Mesenchymal stem cell (in vitro differentiated cells and primary cell): ENCODE results near the gene SLC6A12. TPM values are rescaled to one million over a fixed set of nuclear protein-coding genes. Genes with fewer than 3 reads are reported as not detected.

Experiments used
- DNase-seq: peaks from one replicate; pipeline ENCODE4 v3.0.0-alpha.2; 2013
- H2AFZ ChIP-seq: one replicate; pipeline ENCODE4 v1.6.1; 2013; ENCODE audit warnings: low read depth, mild to moderate bottlenecking, control low read depth, inconsistent platforms, low read length, moderate library complexity
- H2AK5ac ChIP-seq: 2 replicates; pipeline ENCODE4 v1.6.1; 2013; ENCODE audit warnings: low read length, moderate library complexity, mild to moderate bottlenecking, inconsistent platforms; ENCODE audit not compliant: severe bottlenecking
- H2BK120ac ChIP-seq: one replicate; pipeline ENCODE4 v1.6.1; 2013; ENCODE audit warnings: low read depth, mild to moderate bottlenecking, inconsistent platforms, low read length, moderate library complexity
- H2BK12ac ChIP-seq, 2 experiments: one replicate each; pipeline ENCODE4 v1.6.1; 2013; ENCODE audit warnings: inconsistent platforms in 2 of 2, low read length in 2 of 2, mild to moderate bottlenecking in 2 of 2, moderate library complexity in 2 of 2, control low read depth in 1 of 2
- H2BK15ac ChIP-seq: one replicate; pipeline ENCODE4 v1.6.1; 2013; ENCODE audit warnings: mild to moderate bottlenecking, low read depth, inconsistent platforms; ENCODE audit not compliant: poor library complexity, severe bottlenecking
- H2BK5ac ChIP-seq: 2 replicates; pipeline ENCODE4 v1.6.1; 2013; ENCODE audit warnings: low read depth, mild to moderate bottlenecking, low read length, control low read depth, inconsistent platforms; ENCODE audit not compliant: poor library complexity, severe bottlenecking
- H3K14ac ChIP-seq, 2 experiments: one replicate each; pipeline ENCODE4 v1.6.1; 2013; ENCODE audit warnings: inconsistent platforms in 2 of 2, low read length in 2 of 2, control low read depth in 1 of 2, mild to moderate bottlenecking in 1 of 2, moderate library complexity in 1 of 2
- H3K18ac ChIP-seq, 2 experiments: one replicate each; pipeline ENCODE4 v1.6.1; 2013; ENCODE audit warnings: inconsistent platforms in 2 of 2, low read length in 2 of 2, control low read depth in 1 of 2, low read depth in 1 of 2, mild to moderate bottlenecking in 1 of 2
- H3K23ac ChIP-seq, 2 experiments: one replicate each; pipeline ENCODE4 v1.6.1; 2013; ENCODE audit warnings: inconsistent platforms in 2 of 2, low read length in 2 of 2, mild to moderate bottlenecking in 2 of 2, moderate library complexity in 2 of 2, control low read depth in 1 of 2
- H3K27ac ChIP-seq: 2 replicates; pipeline ENCODE4 v1.5.1; 2013; ENCODE audit warnings: mild to moderate bottlenecking, moderate library complexity, low read length, control low read depth, inconsistent platforms; ENCODE audit not compliant: poor library complexity, severe bottlenecking
- H3K27me3 ChIP-seq, 2 experiments: 2 replicates each; pipeline versions ENCODE4 v1.6.1 to v1.7.0; 2013; ENCODE audit warnings: low read length in 2 of 2, mild to moderate bottlenecking in 2 of 2, moderate library complexity in 2 of 2, control low read depth in 1 of 2, inconsistent platforms in 1 of 2; ENCODE audit not compliant: control insufficient read depth in 1 of 2, insufficient read depth in 1 of 2
- H3K36me3 ChIP-seq, 2 experiments: 2 replicates each; pipeline versions ENCODE4 v1.6.1 to v1.7.0; 2013; ENCODE audit warnings: low read length in 2 of 2, control low read depth in 1 of 2, inconsistent platforms in 1 of 2, low read depth in 1 of 2, mild to moderate bottlenecking in 1 of 2; ENCODE audit not compliant: insufficient read depth in 2 of 2, control insufficient read depth in 1 of 2
- H3K4ac ChIP-seq, 2 experiments: one replicate each; pipeline ENCODE4 v1.6.1; 2013; ENCODE audit warnings: inconsistent platforms in 2 of 2, low read length in 2 of 2, mild to moderate bottlenecking in 2 of 2, moderate library complexity in 2 of 2, control low read depth in 1 of 2, low read depth in 1 of 2
- H3K4me1 ChIP-seq: 2 replicates; pipeline ENCODE4 v1.6.1; 2013; ENCODE audit warnings: low read depth, low read length, control low read depth; ENCODE audit not compliant: control insufficient read depth, insufficient read depth
- H3K4me2 ChIP-seq: 2 replicates; pipeline ENCODE4 v1.6.1; 2013; ENCODE audit warnings: low read length, mild to moderate bottlenecking, inconsistent platforms; ENCODE audit not compliant: poor library complexity, severe bottlenecking
- H3K4me3 ChIP-seq, 2 experiments: 2 replicates each; pipeline versions ENCODE4 v1.5.1 to v1.7.0; 2013; ENCODE audit warnings: low read length in 2 of 2, mild to moderate bottlenecking in 2 of 2, control low read depth in 1 of 2, low read depth in 1 of 2; ENCODE audit not compliant: insufficient read depth in 1 of 2
- H3K79me1 ChIP-seq: replicated peaks from 2 replicates; pipeline ENCODE4 v1.6.1; 2013; ENCODE audit warnings: mild to moderate bottlenecking, control low read depth, low read length, inconsistent platforms; ENCODE audit not compliant: poor library complexity, severe bottlenecking
- H3K9ac ChIP-seq: 2 replicates; pipeline ENCODE4 v1.7.0; 2013; ENCODE audit warnings: mild to moderate bottlenecking, low read length, moderate library complexity
- H3K9me3 ChIP-seq: 2 replicates; pipeline ENCODE4 v1.7.0; 2013; ENCODE audit warnings: mild to moderate bottlenecking, low read length; ENCODE audit not compliant: control insufficient read depth
- H4K8ac ChIP-seq: one replicate; pipeline ENCODE4 v1.6.1; 2013; ENCODE audit warnings: inconsistent platforms, mild to moderate bottlenecking, low read length, moderate library complexity
- H4K91ac ChIP-seq: one replicate; pipeline ENCODE4 v1.6.1; 2013; ENCODE audit warnings: mild to moderate bottlenecking, low read length, inconsistent platforms
- WGBS: methylation state at CpG from one replicate; pipeline ENCODE4 v1.1.7; 2013; ENCODE audit warnings: mixed read lengths; 5-methylcytosine and 5-hydroxymethylcytosine counted together
- polyA plus RNA-seq, 2 experiments: library from polyadenylated mRNA; stranded (reverse); fragments of 200-250 nt; gene quantifications; one replicate each; pipeline ENCODE4 v1.2.3, GENCODE V29; 2013

Gene SLC6A12
- 0.10 TPM for polyA plus RNA-seq (2013, experiment 1 of 2)
- 0.08 TPM for polyA plus RNA-seq (2013, experiment 2 of 2)

- Histone ChIP-seq H2BK12ac (no peak within 1 kb of the TSS), H3K36me3 (no peaks in the 10 kb centered on the region), H2AK5ac (no peak within 1 kb of the TSS), H2BK120ac (no peak within 1 kb of the TSS), H4K8ac (no peak within 1 kb of the TSS), H3K4ac (no peak within 1 kb of the TSS), H3K27ac (no peak within 1 kb of the TSS), H2BK5ac (no peak within 1 kb of the TSS), H3K79me1 (no peaks in the 10 kb centered on the region), H4K91ac (no peak within 1 kb of the TSS), H3K4me3 (no peak within 1 kb of the TSS), H3K14ac (peak within 1 kb of the TSS in 1 of 2 experiments; percentile 14), H3K23ac (no peak within 1 kb of the TSS), H3K9ac (no peak within 1 kb of the TSS), H3K18ac (no peak within 1 kb of the TSS), H3K9me3 (no peaks in the 10 kb centered on the region), H2AFZ (no peak within 1 kb of the TSS), H3K4me1 (peaks cover 20% of the 10 kb centered on the region), H2BK15ac (no peak within 1 kb of the TSS), H3K4me2 (no peak within 1 kb of the TSS), H3K27me3 (peaks cover 53 to 90% of the 10 kb centered on the region in 2 experiments)
- WGBS = 41% methylated on average over 14 of the region's 14 CpGs
- no peak for DNase-seq
These were observed at the start of gene SLC6A12 for GRCh38 chr12:214003-214741. TSS of gene SLC6A12 (minus strand) at chr12:214157. CDS start at chr12:209986, 4,171 bp downstream.

DNA sequence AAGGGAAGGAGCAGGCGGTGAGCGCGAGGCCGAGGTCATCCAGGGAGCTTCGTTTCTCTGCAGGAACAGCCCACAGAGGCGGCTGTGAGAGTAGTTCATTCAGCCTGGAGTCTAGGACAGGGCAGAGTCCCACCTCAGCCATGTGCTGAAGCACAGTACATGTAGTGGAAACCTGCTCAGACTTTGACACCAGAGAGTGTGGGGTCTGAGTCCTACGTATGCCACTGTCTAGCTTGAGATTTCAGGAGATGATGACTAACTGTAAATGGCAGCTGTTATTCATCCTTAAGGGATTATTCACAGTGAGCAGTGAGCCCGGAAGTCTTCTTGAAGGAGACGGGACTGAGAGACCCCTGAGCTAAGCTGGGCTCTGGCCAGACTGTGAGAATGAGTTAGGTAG lies 49.6 kb upstream of the SLC6A12 start:
- H4K8ac ChIP-seq = no peak overlapping the region
- H3K9me3 ChIP-seq = no peaks in the 10 kb centered on the region
- H3K4me3 ChIP-seq = no peak overlapping the region
- no peak overlapping the region for H2BK12ac ChIP-seq
- no peak overlapping the region for H2BK15ac ChIP-seq
- peaks cover 9% of the 10 kb centered on the region for H3K4me1 ChIP-seq
- no peaks in the 10 kb centered on the region for H3K36me3 ChIP-seq
- no peak overlapping the region for H3K23ac ChIP-seq
- H2BK5ac ChIP-seq = no peak overlapping the region
- H2AK5ac ChIP-seq = no peak overlapping the region
- H3K27ac ChIP-seq = no peak overlapping the region
- H3K4ac ChIP-seq = no peak overlapping the region
- DNase-seq = no peak
- no peak overlapping the region for H2BK120ac ChIP-seq
- H2AFZ ChIP-seq = no peak overlapping the region
- H3K9ac ChIP-seq = no peak overlapping the region
- peaks cover 11 to 66% of the 10 kb centered on the region in 2 experiments for H3K27me3 ChIP-seq
- no peak overlapping the region for H3K14ac ChIP-seq
- no peak overlapping the region for H3K18ac ChIP-seq
- no peak overlapping the region for H4K91ac ChIP-seq
- no peak overlapping the region for H3K4me2 ChIP-seq
- 74% methylated on average over 9 of the region's 9 CpGs for WGBS
- no peaks in the 10 kb centered on the region for H3K79me1 ChIP-seq

GRCh38 chr12:262817-263216 lies 48.9 kb upstream of the SLC6A12 start, which contains the start of gene SLC6A13:
TSS of gene SLC6A13 (minus strand) at chr12:262836. CDS start at chr12:260052, 2,784 bp downstream.
- Histone ChIP-seq H3K9me3 (no peaks in the 10 kb centered on the region), H3K4me2 (no peak within 1 kb of the TSS)

GRCh38 chr12:262113-262512 lies 48.2 kb upstream of the SLC6A12 start:
- Histone ChIP-seq H3K9ac (no peak overlapping the region), H2BK5ac (no peak overlapping the region), H3K79me1 (no peaks in the 10 kb centered on the region), H3K4me3 (no peak overlapping the region), H3K14ac (no peak overlapping the region), H3K27ac (no peak overlapping the region), H3K9me3 (no peaks in the 10 kb centered on the region), H4K8ac (no peak overlapping the region), H2BK12ac (no peak overlapping the region), H3K4me2 (no peak overlapping the region), H2AK5ac (no peak overlapping the region), H3K36me3 (no peaks in the 10 kb centered on the region), H2BK120ac (no peak overlapping the region), H3K18ac (no peak overlapping the region), H2BK15ac (no peak overlapping the region), H3K23ac (no peak overlapping the region), H4K91ac (no peak overlapping the region), H2AFZ (no peak overlapping the region), H3K4me1 (peaks cover 8% of the 10 kb centered on the region), H3K27me3 (peaks cover 26 to 68% of the 10 kb centered on the region in 2 experiments), H3K4ac (no peak overlapping the region)
- no peak for DNase-seq

More at GRCh38 chr12:262817-263216, 48.9 kb upstream of the SLC6A12 start, which contains the start of gene SLC6A13:
- Histone ChIP-seq H3K27me3 (peaks cover 18 to 67% of the 10 kb centered on the region in 2 experiments), H3K79me1 (no peaks in the 10 kb centered on the region), H3K23ac (no peak within 1 kb of the TSS), H2BK12ac (no peak within 1 kb of the TSS), H2BK15ac (no peak within 1 kb of the TSS), H2AK5ac (no peak within 1 kb of the TSS), H4K8ac (no peak within 1 kb of the TSS), H3K4ac (no peak within 1 kb of the TSS), H3K4me1 (peaks cover 8% of the 10 kb centered on the region), H4K91ac (no peak within 1 kb of the TSS), H2AFZ (no peak within 1 kb of the TSS), H3K9ac (no peak within 1 kb of the TSS), H2BK120ac (no peak within 1 kb of the TSS), H3K18ac (no peak within 1 kb of the TSS), H2BK5ac (no peak within 1 kb of the TSS), H3K4me3 (no peak within 1 kb of the TSS), H3K14ac (no peak within 1 kb of the TSS), H3K27ac (no peak within 1 kb of the TSS), H3K36me3 (no peaks in the 10 kb centered on the region)
- 55% methylated on average over 4 of the region's 7 CpGs for WGBS
- no peak for DNase-seq
